K562 (cell line): ENCODE measurements around the gene TM2D3. TPM values are rescaled to one million over a fixed set of nuclear protein-coding genes. Genes with fewer than 3 reads are reported as not detected.
A peak's percentile ranks its signal among the peaks of the same experiment; 100 is the strongest.

ENCODE experiments used
- ATAC-seq: fragments of 200-7000 bp; cut with Tn5 transposase; 3 replicates; pipeline ENCODE4 v1.9.1; 2020; ENCODE audit warnings: moderate library complexity
- BruUV-seq: library from RNA; stranded (reverse); fragments of 400-500 nt; replicated peaks from 2 replicates; lab custom pipeline; 2021; lab: Mats Ljungman, UMichigan
- CTCF ChIA-PET: fragments of 300-600 bp; formaldehyde crosslinking; extraction: SDS; loops from one replicate; lab custom pipeline; 2021; ENCODE audit warnings: low intra/inter-chr PET ratio; lab: Yijun Ruan, JAX
- POLR2A ChIA-PET: fragments of 300-600, 350-650 bp; sonication (Branson Sonifier 250); formaldehyde crosslinking; extraction: SDS; loops from one replicate; lab custom pipeline; 2021; ENCODE audit warnings: antibody characterized with exemption, inconsistent platforms; lab: Yijun Ruan, JAX
- DNase-seq, 4 experiments: peaks; one replicate each; pipeline versions ENCODE4 v3.0.0 to v3.0.0-alpha.2; 2011 to 2018; ENCODE audit warnings: low spot score in 3 of 4, mixed read lengths in 3 of 4; ENCODE audit errors: extremely low read depth in 1 of 4
- FAIRE-seq: peaks from 2 replicates; lab custom pipeline; 2011; peaks lifted over from hg19 to GRCh38; lab: Jason Lieb, UNC
- H2AFZ ChIP-seq: 2 replicates; pipeline ENCODE4 v1.6.0; 2011; ENCODE audit warnings: low read depth, low read length, control low read depth, inconsistent platforms
- H3K27ac ChIP-seq: fragments of 200-600 bp; 3 replicates; pipeline ENCODE4 v1.8.0; 2011; ENCODE audit warnings: low read depth, mild to moderate bottlenecking, control low read depth, inconsistent platforms, low read length, moderate library complexity, mixed read lengths; ENCODE audit errors: extremely low read depth
- H3K27me3 ChIP-seq, 2 experiments: fragments of 300-600 bp in 1 of 2; 2 replicates in 1 of 2; 3 replicates in 1 of 2; pipeline versions ENCODE4 v1.6.0 to v1.8.0; 2011; ENCODE audit warnings: inconsistent platforms in 2 of 2, low read length in 2 of 2, mild to moderate bottlenecking in 1 of 2, mixed read lengths in 1 of 2, moderate library complexity in 1 of 2; ENCODE audit not compliant: control insufficient read depth in 2 of 2, insufficient read depth in 2 of 2
- H3K36me3 ChIP-seq: fragments of 300-600 bp; 3 replicates; pipeline ENCODE4 v1.8.0; 2011; ENCODE audit warnings: mild to moderate bottlenecking, low read length, inconsistent platforms; ENCODE audit not compliant: control insufficient read depth, insufficient read depth
- H3K4me1 ChIP-seq, 2 experiments: fragments of 200-600 bp in 1 of 2; replicated peaks in 1 of 2; 2 replicates in 1 of 2; 3 replicates in 1 of 2; pipeline versions ENCODE4 v1.5.1 to v1.8.0; 2011; ENCODE audit warnings: inconsistent platforms in 2 of 2, low read length in 2 of 2, mild to moderate bottlenecking in 1 of 2, mixed read lengths in 1 of 2, moderate library complexity in 1 of 2; ENCODE audit not compliant: control insufficient read depth in 2 of 2, insufficient read depth in 2 of 2
- H3K4me2 ChIP-seq: 2 replicates; pipeline ENCODE4 v1.6.1; 2011; ENCODE audit warnings: low read length, control low read depth, inconsistent platforms, mixed read lengths; ENCODE audit not compliant: insufficient read depth
- H3K4me3 ChIP-seq: fragments of 200-600 bp; sonication (generic), shearing (Covaris generic); 2 replicates; pipeline ENCODE4 v1.5.1; 2016; ENCODE audit warnings: control low read depth, inconsistent platforms
- H3K79me2 ChIP-seq: fragments of 200-600 bp; 3 replicates; pipeline ENCODE4 v1.8.0; 2011; ENCODE audit warnings: low read length, inconsistent platforms; ENCODE audit not compliant: control insufficient read depth, insufficient read depth
- H3K9ac ChIP-seq, 2 experiments: 2 replicates each; pipeline versions ENCODE4 v1.6.0 to v1.6.1; 2011; ENCODE audit warnings: low read depth in 2 of 2, low read length in 2 of 2, control low read depth in 1 of 2, inconsistent platforms in 1 of 2, mild to moderate bottlenecking in 1 of 2, mixed read lengths in 1 of 2; ENCODE audit not compliant: insufficient read depth in 1 of 2
- H3K9me1 ChIP-seq: one replicate; pipeline ENCODE4 v1.6.0; 2011; ENCODE audit warnings: inconsistent platforms, mild to moderate bottlenecking, low read length, moderate library complexity; ENCODE audit not compliant: control insufficient read depth, insufficient read depth
- H3K9me3 ChIP-seq: replicated peaks from 2 replicates; pipeline ENCODE4 v1.5.1; 2011; ENCODE audit warnings: low read depth, low read length, inconsistent platforms; ENCODE audit not compliant: control insufficient read depth, insufficient read depth
- H4K20me1 ChIP-seq: replicated peaks from 2 replicates; pipeline ENCODE4 v1.6.1; 2011; ENCODE audit warnings: low read length, inconsistent platforms, mixed read lengths; ENCODE audit not compliant: control insufficient read depth, insufficient read depth
- BRF2 ChIP-seq: IDR thresholded peaks from 3 replicates; pipeline ENCODE4 v1.6.1; 2011; ENCODE audit warnings: borderline replicate concordance, mild to moderate bottlenecking; ENCODE audit not compliant: insufficient read length, insufficient read depth
- ELF1 ChIP-seq: fragments of 200-800 bp; sonication (Bioruptor generic); IDR thresholded peaks from 2 replicates; pipeline ENCODE4 v1.6.1; 2016; ENCODE audit warnings: missing genetic modification characterization, missing compliant biosample characterization
- HMGXB4 ChIP-seq: sonication (generic); formaldehyde crosslinking; IDR thresholded peaks from 2 replicates; pipeline ENCODE4 v1.8.1; 2023; ENCODE audit warnings: mild to moderate bottlenecking, missing genetic modification reagents
- NFE2L1 ChIP-seq: fragments of 450-650 bp; IDR thresholded peaks from 2 replicates; pipeline ENCODE4 v1.6.1; 2016; ENCODE audit warnings: missing genetic modification characterization, low read depth, mild to moderate bottlenecking, missing compliant biosample characterization, moderate library complexity, borderline replicate concordance
- XRCC4 ChIP-seq: IDR thresholded peaks from one replicate; pipeline ENCODE4 v1.6.1; 2011; ENCODE audit not compliant: insufficient read depth, insufficient read length; ENCODE audit errors: extremely low read depth
- ZNF217 ChIP-seq: sonication (generic); formaldehyde crosslinking; IDR thresholded peaks from 2 replicates; pipeline ENCODE4 v1.8.0; 2022; ENCODE audit warnings: mild to moderate bottlenecking, missing genetic modification reagents
- WGBS: fragments of 100-300 bp; shearing (Covaris generic); methylation state at CpG from one replicate; pipeline ENCODE4 v1.1.6; 2016; ENCODE audit warnings: low coverage, mixed read lengths; ENCODE audit not compliant: insufficient coverage; ENCODE audit errors: missing lambda C conversion rate; 5-methylcytosine and 5-hydroxymethylcytosine counted together
- in situ Hi-C: fragments of 300-500 bp; cut with MboI; formaldehyde crosslinking; loops from 4 replicates; pipeline ENCODE4 v1.15.0; 2018; ENCODE audit warnings: inconsistent platforms, mixed read lengths
- intact Hi-C: fragments of 100-400 bp; cut with micrococcal nuclease; formaldehyde crosslinking; loops from 2 replicates; pipeline ENCODE4 v1.14.2; 2022
- polyA plus RNA-seq, 8 experiments: library from polyadenylated mRNA; depleted of rRNA in 4 of 8; stranded (reverse) in 5 of 8; unstranded in 3 of 8; fragments of >200 nt; fragmentation: Nextera tagmentation in 2 of 8; fragmentation: Illumina TruSeq in 1 of 8; extraction: Ambion mirVana in 2 of 8; extraction: Trizol in 1 of 8; gene quantifications; 2 replicates each; pipeline versions ENCODE4 v1.2.1 to v1.2.3, GENCODE V29; 2011 to 2014; ENCODE audit warnings: inconsistent platforms in 1 of 8, missing spikeins in 1 of 8
- total RNA-seq, 7 experiments: library from RNA; depleted of rRNA in 6 of 7; stranded (reverse); fragments of >200 nt in 6 of 7; fragmentation: Illumina TruSeq in 2 of 7; extraction: Trizol in 2 of 7; gene quantifications; 2 replicates each; pipeline versions ENCODE4 v1.2.1 to v1.2.3, GENCODE V29; 2011 to 2021; ENCODE audit warnings: low replicate concordance in 1 of 7
- TF ChIP-seq, protein P1 (sequence below): fragments of 200-600 bp; sonication (generic); IDR thresholded peaks from one replicate; pipeline ENCODE4 v1.6.1; 2012; ENCODE audit warnings: mild to moderate bottlenecking, low read depth, low read length, inconsistent platforms

Gene TM2D3
- total and polyA plus RNA-seq, 9 of the 15 experiments (the other 6 are each of a cell fraction or from before 2014, with no cell fraction given), result 16.5 to 67.9 (median 31.3) TPM

DNA sequence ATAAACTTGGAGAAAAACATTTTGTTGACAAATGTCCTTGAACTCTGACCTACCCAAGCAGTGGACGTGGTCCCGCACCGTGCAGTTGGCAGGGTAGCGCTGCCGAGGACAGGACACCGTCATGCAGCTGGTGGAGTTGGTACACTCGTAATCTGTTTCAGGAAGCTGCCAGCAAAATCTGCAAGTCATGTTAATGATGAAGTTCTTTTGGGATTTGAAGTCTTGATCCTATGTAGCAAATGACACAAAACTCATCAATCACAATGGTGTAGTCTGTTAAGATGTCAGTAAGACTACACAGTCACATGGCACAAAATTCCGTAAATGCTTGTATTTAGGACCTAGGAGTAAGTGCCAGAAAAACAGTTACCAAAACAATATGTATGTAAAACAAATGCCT is 5.5 kb downstream of the TM2D3 start:
- FAIRE-seq (no peak), DNase-seq (no peak), ATAC-seq (no peak)
- 93% methylated on average over 8 of the region's 8 CpGs for WGBS
- Histone ChIP-seq H3K4me1 (peaks cover 0 to 14% of the 10 kb centered on the region in 2 experiments; a peak in 3 of 5 replicates), H3K27me3 (no peaks in the 10 kb centered on the region), H3K9me1 (no peaks in the 10 kb centered on the region), H2AFZ (no peak overlapping the region), H3K9ac (no peak overlapping the region), H3K9me3 (no peaks in the 10 kb centered on the region), H3K4me2 (no peak overlapping the region), H3K4me3 (no peak overlapping the region), H3K36me3 (peaks cover 89% of the 10 kb centered on the region), H3K27ac (no peak overlapping the region), H3K79me2 (peaks cover 42% of the 10 kb centered on the region), H4K20me1 (no peaks in the 10 kb centered on the region)
- CTCF ChIA-PET, result no interaction called here
- in situ Hi-C loops (no loop called here), intact Hi-C loops (loop anchor here (10.0 kb wide), 1 partner anchor 212 kb away; no protein-coding TSS in a partner anchor)
- POLR2A ChIA-PET, result interaction anchor here (1.3 kb wide), 1 partner anchor 8 kb away, joined by 3 read pairs; no protein-coding TSS in a partner anchor
- no TSS peak for BruUV-seq
- TF ChIP-seq XRCC4, result no peak
- TF ChIP-seq BRF2, result no peak
- TF ChIP-seq HMGXB4, result no peak
- no peak for TF ChIP-seq ELF1
- TF ChIP-seq ZNF217 (CRISPR knock-in tag), result no peak
- TF ChIP-seq, protein P1, sequence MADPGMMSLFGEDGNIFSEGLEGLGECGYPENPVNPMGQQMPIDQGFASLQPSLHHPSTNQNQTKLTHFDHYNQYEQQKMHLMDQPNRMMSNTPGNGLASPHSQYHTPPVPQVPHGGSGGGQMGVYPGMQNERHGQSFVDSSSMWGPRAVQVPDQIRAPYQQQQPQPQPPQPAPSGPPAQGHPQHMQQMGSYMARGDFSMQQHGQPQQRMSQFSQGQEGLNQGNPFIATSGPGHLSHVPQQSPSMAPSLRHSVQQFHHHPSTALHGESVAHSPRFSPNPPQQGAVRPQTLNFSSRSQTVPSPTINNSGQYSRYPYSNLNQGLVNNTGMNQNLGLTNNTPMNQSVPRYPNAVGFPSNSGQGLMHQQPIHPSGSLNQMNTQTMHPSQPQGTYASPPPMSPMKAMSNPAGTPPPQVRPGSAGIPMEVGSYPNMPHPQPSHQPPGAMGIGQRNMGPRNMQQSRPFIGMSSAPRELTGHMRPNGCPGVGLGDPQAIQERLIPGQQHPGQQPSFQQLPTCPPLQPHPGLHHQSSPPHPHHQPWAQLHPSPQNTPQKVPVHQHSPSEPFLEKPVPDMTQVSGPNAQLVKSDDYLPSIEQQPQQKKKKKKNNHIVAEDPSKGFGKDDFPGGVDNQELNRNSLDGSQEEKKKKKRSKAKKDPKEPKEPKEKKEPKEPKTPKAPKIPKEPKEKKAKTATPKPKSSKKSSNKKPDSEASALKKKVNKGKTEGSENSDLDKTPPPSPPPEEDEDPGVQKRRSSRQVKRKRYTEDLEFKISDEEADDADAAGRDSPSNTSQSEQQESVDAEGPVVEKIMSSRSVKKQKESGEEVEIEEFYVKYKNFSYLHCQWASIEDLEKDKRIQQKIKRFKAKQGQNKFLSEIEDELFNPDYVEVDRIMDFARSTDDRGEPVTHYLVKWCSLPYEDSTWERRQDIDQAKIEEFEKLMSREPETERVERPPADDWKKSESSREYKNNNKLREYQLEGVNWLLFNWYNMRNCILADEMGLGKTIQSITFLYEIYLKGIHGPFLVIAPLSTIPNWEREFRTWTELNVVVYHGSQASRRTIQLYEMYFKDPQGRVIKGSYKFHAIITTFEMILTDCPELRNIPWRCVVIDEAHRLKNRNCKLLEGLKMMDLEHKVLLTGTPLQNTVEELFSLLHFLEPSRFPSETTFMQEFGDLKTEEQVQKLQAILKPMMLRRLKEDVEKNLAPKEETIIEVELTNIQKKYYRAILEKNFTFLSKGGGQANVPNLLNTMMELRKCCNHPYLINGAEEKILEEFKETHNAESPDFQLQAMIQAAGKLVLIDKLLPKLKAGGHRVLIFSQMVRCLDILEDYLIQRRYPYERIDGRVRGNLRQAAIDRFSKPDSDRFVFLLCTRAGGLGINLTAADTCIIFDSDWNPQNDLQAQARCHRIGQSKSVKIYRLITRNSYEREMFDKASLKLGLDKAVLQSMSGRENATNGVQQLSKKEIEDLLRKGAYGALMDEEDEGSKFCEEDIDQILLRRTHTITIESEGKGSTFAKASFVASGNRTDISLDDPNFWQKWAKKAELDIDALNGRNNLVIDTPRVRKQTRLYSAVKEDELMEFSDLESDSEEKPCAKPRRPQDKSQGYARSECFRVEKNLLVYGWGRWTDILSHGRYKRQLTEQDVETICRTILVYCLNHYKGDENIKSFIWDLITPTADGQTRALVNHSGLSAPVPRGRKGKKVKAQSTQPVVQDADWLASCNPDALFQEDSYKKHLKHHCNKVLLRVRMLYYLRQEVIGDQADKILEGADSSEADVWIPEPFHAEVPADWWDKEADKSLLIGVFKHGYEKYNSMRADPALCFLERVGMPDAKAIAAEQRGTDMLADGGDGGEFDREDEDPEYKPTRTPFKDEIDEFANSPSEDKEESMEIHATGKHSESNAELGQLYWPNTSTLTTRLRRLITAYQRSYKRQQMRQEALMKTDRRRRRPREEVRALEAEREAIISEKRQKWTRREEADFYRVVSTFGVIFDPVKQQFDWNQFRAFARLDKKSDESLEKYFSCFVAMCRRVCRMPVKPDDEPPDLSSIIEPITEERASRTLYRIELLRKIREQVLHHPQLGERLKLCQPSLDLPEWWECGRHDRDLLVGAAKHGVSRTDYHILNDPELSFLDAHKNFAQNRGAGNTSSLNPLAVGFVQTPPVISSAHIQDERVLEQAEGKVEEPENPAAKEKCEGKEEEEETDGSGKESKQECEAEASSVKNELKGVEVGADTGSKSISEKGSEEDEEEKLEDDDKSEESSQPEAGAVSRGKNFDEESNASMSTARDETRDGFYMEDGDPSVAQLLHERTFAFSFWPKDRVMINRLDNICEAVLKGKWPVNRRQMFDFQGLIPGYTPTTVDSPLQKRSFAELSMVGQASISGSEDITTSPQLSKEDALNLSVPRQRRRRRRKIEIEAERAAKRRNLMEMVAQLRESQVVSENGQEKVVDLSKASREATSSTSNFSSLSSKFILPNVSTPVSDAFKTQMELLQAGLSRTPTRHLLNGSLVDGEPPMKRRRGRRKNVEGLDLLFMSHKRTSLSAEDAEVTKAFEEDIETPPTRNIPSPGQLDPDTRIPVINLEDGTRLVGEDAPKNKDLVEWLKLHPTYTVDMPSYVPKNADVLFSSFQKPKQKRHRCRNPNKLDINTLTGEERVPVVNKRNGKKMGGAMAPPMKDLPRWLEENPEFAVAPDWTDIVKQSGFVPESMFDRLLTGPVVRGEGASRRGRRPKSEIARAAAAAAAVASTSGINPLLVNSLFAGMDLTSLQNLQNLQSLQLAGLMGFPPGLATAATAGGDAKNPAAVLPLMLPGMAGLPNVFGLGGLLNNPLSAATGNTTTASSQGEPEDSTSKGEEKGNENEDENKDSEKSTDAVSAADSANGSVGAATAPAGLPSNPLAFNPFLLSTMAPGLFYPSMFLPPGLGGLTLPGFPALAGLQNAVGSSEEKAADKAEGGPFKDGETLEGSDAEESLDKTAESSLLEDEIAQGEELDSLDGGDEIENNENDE, result no peak
- TF ChIP-seq NFE2L1, result peak; percentile 53
